Muscle layer of colon (tissue), 2 donors: Measurements from ENCODE around the gene MRPL28.
A peak's percentile ranks its signal among the peaks of the same experiment; 100 is the strongest.
"Not testable (repeated sequence)": the region's sequence is repeated elsewhere in the genome, so short reads cannot be mapped to it uniquely, and the experiment has no call there.

Source experiments
- H3K27ac ChIP-seq: one replicate; pipeline ENCODE4 v1.7.0; 2013; ENCODE audit warnings: low read depth, mild to moderate bottlenecking, low read length, moderate library complexity
- H3K27me3 ChIP-seq, 2 donors: one replicate each; pipeline ENCODE4 v1.7.0; 2013; ENCODE audit warnings: low read length in 2 of 2, mild to moderate bottlenecking in 2 of 2; ENCODE audit not compliant: insufficient read depth in 2 of 2, control insufficient read depth in 1 of 2
- H3K36me3 ChIP-seq: one replicate; pipeline ENCODE4 v1.7.0; 2013; ENCODE audit warnings: mild to moderate bottlenecking, low read length; ENCODE audit not compliant: insufficient read depth
- H3K4me1 ChIP-seq: one replicate; pipeline ENCODE4 v1.7.0; 2013; ENCODE audit warnings: mild to moderate bottlenecking, low read length; ENCODE audit not compliant: insufficient read depth
- H3K4me3 ChIP-seq, 2 donors: one replicate each; pipeline ENCODE4 v1.7.0; 2013; ENCODE audit warnings: low read length in 2 of 2, low read depth in 1 of 2, mild to moderate bottlenecking in 1 of 2, moderate library complexity in 1 of 2
- H3K9ac ChIP-seq: one replicate; pipeline ENCODE4 v1.7.0; 2013; ENCODE audit warnings: low read length
- H3K9me3 ChIP-seq: one replicate; pipeline ENCODE4 v1.7.0; 2013; ENCODE audit warnings: mild to moderate bottlenecking, low read length
- donor health status: abdominal sarcoma.
- donor health status: Adenocarcinoma of cecum.

MRPL28 gene

GRCh38 chr16:370443-370842 is at the start of gene MRPL28:
TSS of gene MRPL28 (minus strand) at chr16:370538. CDS start at chr16:370218, 320 bp downstream.
- H3K4me1 ChIP-seq, result peaks cover 15% of the 10 kb centered on the region
- peak within 1 kb of the TSS; percentile 50 for H3K27ac ChIP-seq

GRCh38 chr16:415170-415498 is 44.8 kb upstream of the MRPL28 start:
- not testable (repeated sequence) for H3K36me3 ChIP-seq, H3K4me1 ChIP-seq, H3K27ac ChIP-seq, H3K9me3 ChIP-seq, H3K27me3 ChIP-seq, H3K4me3 ChIP-seq, H3K9ac ChIP-seq

More at GRCh38 chr16:370443-370842, at the start of gene MRPL28:
- Histone ChIP-seq H3K9ac (no peak within 1 kb of the TSS), H3K27me3 (no peaks in the 10 kb centered on the region), H3K36me3 (peaks cover 42% of the 10 kb centered on the region), H3K4me3 (peak within 1 kb of the TSS in 1 of 2 donors; percentile 52), H3K9me3 (no peaks in the 10 kb centered on the region)

GRCh38 chr16:414395-415169 is 44.2 kb upstream of the MRPL28 start:
- no peaks in the 10 kb centered on the region for H3K4me1 ChIP-seq
- H3K9me3 ChIP-seq, result no peaks in the 10 kb centered on the region
- no peaks in the 10 kb centered on the region for H3K27me3 ChIP-seq
- H3K9ac ChIP-seq, result no peak overlapping the region
- H3K36me3 ChIP-seq, result no peaks in the 10 kb centered on the region
- H3K4me3 ChIP-seq, result no peak overlapping the region
- H3K27ac ChIP-seq, result no peak overlapping the region

GRCh38 chr16:411576-412265 is 41.4 kb upstream of the MRPL28 start:
- Histone ChIP-seq H3K36me3 (no peaks in the 10 kb centered on the region), H3K27ac (no peak overlapping the region), H3K4me1 (no peaks in the 10 kb centered on the region)

GRCh38 chr16:410516-411178 is 40.3 kb upstream of the MRPL28 start:
- no peaks in the 10 kb centered on the region for H3K9me3 ChIP-seq
- H3K27ac ChIP-seq, result no peak overlapping the region
- no peak overlapping the region for H3K4me3 ChIP-seq
- H3K4me1 ChIP-seq, result no peaks in the 10 kb centered on the region
- no peaks in the 10 kb centered on the region for H3K36me3 ChIP-seq
- H3K9ac ChIP-seq, result no peak overlapping the region
- H3K27me3 ChIP-seq, result no peaks in the 10 kb centered on the region

More at GRCh38 chr16:411576-412265, 41.4 kb upstream of the MRPL28 start:
- no peaks in the 10 kb centered on the region for H3K27me3 ChIP-seq
- no peaks in the 10 kb centered on the region for H3K9me3 ChIP-seq
- H3K4me3 ChIP-seq, result no peak overlapping the region
- H3K9ac ChIP-seq, result no peak overlapping the region

GRCh38 chr16:407253-407652 is 36.9 kb upstream of the MRPL28 start:
- no peak overlapping the region for H3K4me3 ChIP-seq
- H3K36me3 ChIP-seq, result no peaks in the 10 kb centered on the region
- no peak overlapping the region for H3K27ac ChIP-seq
- H3K9me3 ChIP-seq, result no peaks in the 10 kb centered on the region
- no peak overlapping the region for H3K9ac ChIP-seq
- H3K4me1 ChIP-seq, result no peaks in the 10 kb centered on the region
- no peaks in the 10 kb centered on the region for H3K27me3 ChIP-seq

GRCh38 chr16:405548-406506 is 35.5 kb upstream of the MRPL28 start:
- Histone ChIP-seq H3K9me3 (no peaks in the 10 kb centered on the region), H3K27ac (no peak overlapping the region), H3K4me1 (no peaks in the 10 kb centered on the region), H3K36me3 (no peaks in the 10 kb centered on the region), H3K9ac (no peak overlapping the region), H3K27me3 (no peaks in the 10 kb centered on the region), H3K4me3 (no peak overlapping the region)

GRCh38 chr16:404971-405486 is 34.7 kb upstream of the MRPL28 start:
- no peak overlapping the region for H3K4me3 ChIP-seq
- no peaks in the 10 kb centered on the region for H3K36me3 ChIP-seq
- H3K27me3 ChIP-seq, result no peaks in the 10 kb centered on the region
- no peak overlapping the region for H3K9ac ChIP-seq
- H3K4me1 ChIP-seq, result peaks cover 6% of the 10 kb centered on the region
- H3K27ac ChIP-seq, result no peak overlapping the region
- no peaks in the 10 kb centered on the region for H3K9me3 ChIP-seq

- Histone ChIP-seq H3K36me3 (peaks cover 5% of the 10 kb centered on the region), H3K27me3 (no peaks in the 10 kb centered on the region), H3K4me3 (peak within 1 kb of the TSS; percentile 72 to 80), H3K9me3 (no peaks in the 10 kb centered on the region), H3K9ac (peak within 1 kb of the TSS; percentile 33), H3K27ac (peak within 1 kb of the TSS; percentile 97), H3K4me1 (peaks cover 18% of the 10 kb centered on the region)
Measured at GRCh38 chr16:401468-402348, 31.4 kb upstream of the MRPL28 start, which contains the start of gene DECR2. TSS of gene DECR2 (plus strand) at chr16:401885. CDS start at chr16:401964, 79 bp downstream.

- no peaks in the 10 kb centered on the region for H3K9me3 ChIP-seq
- H3K27ac ChIP-seq, result peak overlapping the region; percentile 90
- no peaks in the 10 kb centered on the region for H3K27me3 ChIP-seq
- peak overlapping the region; percentile 72 to 80 for H3K4me3 ChIP-seq
- H3K36me3 ChIP-seq, result peaks cover 5% of the 10 kb centered on the region
- no peak overlapping the region for H3K9ac ChIP-seq
- peaks cover 30% of the 10 kb centered on the region for H3K4me1 ChIP-seq
Measured at GRCh38 chr16:400061-400591, 29.8 kb upstream of the MRPL28 start.
